GM12874 (cell line): Measurements from ENCODE around the gene INHBE.

ENCODE experiments used
- TF ChIP-seq, protein P1 (sequence below): IDR thresholded peaks from 2 replicates; pipeline ENCODE4 v1.5.1; 2011; ENCODE audit warnings: low read depth, mild to moderate bottlenecking, control low read depth, low read length, moderate library complexity; ENCODE audit not compliant: insufficient read depth

The INHBE gene

DNA sequence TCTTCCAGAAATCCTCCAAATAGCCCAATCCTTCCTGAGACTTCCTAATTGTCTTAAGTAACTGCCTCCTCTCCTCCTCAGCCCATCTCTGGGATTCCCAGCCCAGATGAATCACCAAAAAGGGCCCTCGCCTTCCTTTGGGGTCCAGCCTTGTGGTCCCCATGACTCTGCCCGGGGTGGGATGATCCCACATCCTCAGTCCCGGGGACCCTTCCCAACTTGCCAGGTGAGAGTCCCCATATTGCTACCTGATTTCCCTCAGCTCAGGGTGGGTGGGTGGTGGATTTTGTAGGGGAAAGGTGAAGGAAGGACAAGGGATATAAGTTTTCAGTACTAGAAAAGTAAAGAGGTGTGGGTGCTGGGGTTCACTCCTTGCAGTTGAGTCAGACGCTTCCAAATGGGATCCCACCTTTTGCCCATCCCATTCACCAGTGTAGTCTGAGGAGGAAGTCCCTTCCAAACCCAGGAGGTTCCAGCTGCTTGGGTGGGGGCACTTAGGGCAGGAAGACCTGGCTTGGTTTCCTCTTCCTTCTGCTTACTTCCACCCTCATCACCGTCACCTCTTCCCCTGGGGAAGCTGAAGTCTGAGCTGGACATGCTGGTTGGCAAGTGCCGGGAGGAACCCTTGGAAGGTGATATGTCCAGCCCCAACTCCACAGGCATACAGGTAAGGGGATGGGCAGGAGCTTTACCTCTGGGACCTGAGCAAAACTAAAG is 10.1 kb downstream of the INHBE start:
- TF ChIP-seq, protein P1, sequence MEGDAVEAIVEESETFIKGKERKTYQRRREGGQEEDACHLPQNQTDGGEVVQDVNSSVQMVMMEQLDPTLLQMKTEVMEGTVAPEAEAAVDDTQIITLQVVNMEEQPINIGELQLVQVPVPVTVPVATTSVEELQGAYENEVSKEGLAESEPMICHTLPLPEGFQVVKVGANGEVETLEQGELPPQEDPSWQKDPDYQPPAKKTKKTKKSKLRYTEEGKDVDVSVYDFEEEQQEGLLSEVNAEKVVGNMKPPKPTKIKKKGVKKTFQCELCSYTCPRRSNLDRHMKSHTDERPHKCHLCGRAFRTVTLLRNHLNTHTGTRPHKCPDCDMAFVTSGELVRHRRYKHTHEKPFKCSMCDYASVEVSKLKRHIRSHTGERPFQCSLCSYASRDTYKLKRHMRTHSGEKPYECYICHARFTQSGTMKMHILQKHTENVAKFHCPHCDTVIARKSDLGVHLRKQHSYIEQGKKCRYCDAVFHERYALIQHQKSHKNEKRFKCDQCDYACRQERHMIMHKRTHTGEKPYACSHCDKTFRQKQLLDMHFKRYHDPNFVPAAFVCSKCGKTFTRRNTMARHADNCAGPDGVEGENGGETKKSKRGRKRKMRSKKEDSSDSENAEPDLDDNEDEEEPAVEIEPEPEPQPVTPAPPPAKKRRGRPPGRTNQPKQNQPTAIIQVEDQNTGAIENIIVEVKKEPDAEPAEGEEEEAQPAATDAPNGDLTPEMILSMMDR, result no peak

DNA sequence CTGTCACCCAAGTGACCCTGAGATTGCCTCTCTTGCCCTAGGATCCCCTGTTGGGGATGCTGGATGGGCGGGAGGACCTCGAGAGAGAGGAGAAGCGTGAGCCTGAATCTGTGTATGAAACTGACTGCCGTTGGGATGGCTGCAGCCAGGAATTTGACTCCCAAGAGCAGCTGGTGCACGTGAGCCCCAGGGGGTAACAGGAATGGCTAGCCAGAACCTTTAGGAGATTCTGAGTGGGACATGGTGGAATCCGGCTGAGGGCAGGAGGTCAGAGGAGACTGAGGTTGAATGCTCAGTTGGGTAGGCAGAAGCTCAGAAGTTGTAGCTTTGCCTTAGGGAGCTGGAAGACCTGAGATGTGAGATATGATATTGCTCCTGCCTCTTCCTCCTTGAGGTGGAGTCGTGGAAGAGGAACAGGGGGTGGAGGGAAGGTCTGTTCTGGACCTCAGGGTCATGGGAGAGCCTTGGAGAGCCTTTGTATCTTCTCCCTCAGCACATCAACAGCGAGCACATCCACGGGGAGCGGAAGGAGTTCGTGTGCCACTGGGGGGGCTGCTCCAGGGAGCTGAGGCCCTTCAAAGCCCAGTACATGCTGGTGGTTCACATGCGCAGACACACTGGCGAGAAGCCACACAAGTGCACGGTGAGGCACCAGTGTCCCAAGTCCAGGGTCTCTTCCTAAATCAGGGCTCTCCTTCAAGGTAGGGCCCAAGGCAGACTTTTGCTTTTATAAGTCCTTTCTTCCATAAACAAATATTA is 10.8 kb downstream of the INHBE start:
- TF ChIP-seq, protein P1, result no peak

DNA sequence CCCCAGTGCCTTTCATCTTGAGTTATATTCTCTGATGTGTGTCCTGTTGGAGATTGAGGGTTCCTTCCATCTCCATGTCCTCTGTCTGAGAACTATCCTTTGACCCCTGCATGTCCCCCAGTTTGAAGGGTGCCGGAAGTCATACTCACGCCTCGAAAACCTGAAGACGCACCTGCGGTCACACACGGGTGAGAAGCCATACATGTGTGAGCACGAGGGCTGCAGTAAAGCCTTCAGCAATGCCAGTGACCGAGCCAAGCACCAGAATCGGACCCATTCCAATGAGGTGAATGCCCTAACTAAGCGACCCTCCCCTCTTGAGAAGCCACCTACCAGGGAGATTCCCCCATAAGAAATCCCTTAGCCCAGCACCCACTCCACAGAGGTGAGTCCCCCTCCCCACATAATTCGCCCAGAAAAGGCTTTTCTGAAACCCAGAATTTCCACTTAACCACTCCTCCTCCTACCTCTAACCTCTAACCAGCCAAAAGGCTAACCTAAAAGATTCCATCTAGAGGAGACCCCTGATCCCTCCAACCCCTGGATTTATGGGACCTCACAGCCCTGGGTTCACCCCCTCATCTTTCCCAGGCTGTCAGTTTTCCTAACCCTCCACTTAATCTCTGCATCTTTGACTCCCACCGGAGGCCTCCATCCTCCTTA is 12.2 kb downstream of the INHBE start:
- TF ChIP-seq, protein P1, result no peak

DNA sequence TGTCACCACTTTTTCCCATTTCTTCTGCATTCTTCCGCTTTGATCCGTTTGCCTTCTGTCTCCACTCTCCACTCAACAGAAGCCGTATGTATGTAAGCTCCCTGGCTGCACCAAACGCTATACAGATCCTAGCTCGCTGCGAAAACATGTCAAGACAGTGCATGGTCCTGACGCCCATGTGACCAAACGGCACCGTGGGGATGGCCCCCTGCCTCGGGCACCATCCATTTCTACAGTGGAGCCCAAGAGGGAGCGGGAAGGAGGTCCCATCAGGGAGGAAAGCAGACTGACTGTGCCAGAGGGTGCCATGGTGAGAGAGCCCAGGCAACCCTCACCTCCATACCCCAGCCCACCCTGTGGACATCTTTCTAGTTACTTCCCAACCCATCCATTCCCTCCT is 12.8 kb downstream of the INHBE start:
- TF ChIP-seq, protein P1, result no peak

DNA sequence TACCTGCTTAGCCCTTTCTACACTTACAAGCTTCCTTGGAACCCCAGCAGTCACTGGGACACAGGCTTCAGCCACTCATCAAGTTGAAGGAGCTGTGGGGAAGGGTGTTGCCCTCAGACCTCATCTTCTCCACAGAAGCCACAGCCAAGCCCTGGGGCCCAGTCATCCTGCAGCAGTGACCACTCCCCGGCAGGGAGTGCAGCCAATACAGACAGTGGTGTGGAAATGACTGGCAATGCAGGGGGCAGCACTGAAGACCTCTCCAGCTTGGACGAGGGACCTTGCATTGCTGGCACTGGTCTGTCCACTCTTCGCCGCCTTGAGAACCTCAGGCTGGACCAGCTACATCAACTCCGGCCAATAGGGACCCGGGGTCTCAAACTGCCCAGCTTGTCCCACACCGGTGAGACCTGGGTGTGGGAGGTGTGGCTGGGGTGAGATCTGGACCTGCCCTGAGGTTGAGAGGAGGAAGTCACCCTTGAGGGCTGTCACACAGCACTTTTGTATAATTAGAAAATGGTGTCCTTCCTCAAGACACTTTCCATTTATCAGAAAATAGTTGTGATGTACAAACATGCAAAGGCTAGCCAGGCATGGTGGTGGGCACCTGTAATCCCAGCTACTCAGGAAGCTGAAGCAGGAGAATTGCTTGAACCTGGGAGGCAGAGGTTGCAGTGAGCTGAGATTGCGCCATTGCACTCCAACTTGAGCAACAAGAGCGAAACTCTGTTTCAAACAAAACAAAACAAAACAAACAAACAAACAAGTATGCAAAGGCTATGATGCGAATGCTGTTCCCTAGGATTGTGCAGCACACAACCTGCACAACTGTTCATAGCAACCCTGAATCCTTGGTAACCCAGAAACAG is 14.4 kb downstream of the INHBE start:
- TF ChIP-seq, protein P1, result no peak

DNA sequence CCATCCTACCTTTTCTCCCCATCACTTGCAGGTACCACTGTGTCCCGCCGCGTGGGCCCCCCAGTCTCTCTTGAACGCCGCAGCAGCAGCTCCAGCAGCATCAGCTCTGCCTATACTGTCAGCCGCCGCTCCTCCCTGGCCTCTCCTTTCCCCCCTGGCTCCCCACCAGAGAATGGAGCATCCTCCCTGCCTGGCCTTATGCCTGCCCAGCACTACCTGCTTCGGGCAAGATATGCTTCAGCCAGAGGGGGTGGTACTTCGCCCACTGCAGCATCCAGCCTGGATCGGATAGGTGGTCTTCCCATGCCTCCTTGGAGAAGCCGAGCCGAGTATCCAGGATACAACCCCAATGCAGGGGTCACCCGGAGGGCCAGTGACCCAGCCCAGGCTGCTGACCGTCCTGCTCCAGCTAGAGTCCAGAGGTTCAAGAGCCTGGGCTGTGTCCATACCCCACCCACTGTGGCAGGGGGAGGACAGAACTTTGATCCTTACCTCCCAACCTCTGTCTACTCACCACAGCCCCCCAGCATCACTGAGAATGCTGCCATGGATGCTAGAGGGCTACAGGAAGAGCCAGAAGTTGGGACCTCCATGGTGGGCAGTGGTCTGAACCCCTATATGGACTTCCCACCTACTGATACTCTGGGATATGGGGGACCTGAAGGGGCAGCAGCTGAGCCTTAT is 15.3 kb downstream of the INHBE start:
- TF ChIP-seq, protein P1, result no peak
